OCI-LY7 (cell line): ENCODE results near the gene SAMM50.

Source experiments
- EZH2phosphoT487 ChIP-seq: fragments of 200-600 bp; sonication (generic); IDR thresholded peaks from 2 replicates; pipeline ENCODE4 v1.6.1; 2018; ENCODE audit warnings: low read depth, borderline replicate concordance, mild to moderate bottlenecking, mixed run types, antibody characterized with exemption, low read length, moderate library complexity, mixed read lengths
- TF ChIP-seq, protein P1 (sequence below): fragments of 200-600 bp; sonication (generic); conservative IDR thresholded peaks from 2 replicates; pipeline ENCODE4 v1.5.1; 2014; ENCODE audit warnings: mild to moderate bottlenecking, antibody characterized with exemption, low read length, moderate library complexity, mixed read lengths

- TF ChIP-seq, protein P1, sequence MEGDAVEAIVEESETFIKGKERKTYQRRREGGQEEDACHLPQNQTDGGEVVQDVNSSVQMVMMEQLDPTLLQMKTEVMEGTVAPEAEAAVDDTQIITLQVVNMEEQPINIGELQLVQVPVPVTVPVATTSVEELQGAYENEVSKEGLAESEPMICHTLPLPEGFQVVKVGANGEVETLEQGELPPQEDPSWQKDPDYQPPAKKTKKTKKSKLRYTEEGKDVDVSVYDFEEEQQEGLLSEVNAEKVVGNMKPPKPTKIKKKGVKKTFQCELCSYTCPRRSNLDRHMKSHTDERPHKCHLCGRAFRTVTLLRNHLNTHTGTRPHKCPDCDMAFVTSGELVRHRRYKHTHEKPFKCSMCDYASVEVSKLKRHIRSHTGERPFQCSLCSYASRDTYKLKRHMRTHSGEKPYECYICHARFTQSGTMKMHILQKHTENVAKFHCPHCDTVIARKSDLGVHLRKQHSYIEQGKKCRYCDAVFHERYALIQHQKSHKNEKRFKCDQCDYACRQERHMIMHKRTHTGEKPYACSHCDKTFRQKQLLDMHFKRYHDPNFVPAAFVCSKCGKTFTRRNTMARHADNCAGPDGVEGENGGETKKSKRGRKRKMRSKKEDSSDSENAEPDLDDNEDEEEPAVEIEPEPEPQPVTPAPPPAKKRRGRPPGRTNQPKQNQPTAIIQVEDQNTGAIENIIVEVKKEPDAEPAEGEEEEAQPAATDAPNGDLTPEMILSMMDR = no peak
- TF ChIP-seq EZH2phosphoT487 = no peak
Observed at GRCh38 chr22:43917521-43917920, 37.7 kb upstream of the SAMM50 start.
